GM12878 (cell line): ENCODE measurements around the gene ABT1. TPM values are rescaled to one million over a fixed set of nuclear protein-coding genes. Genes with fewer than 3 reads are reported as not detected.

ENCODE experiments used
- CREB1 ChIP-seq: IDR thresholded peaks from 2 replicates; pipeline ENCODE4 v1.6.1; 2012; ENCODE audit warnings: low read depth, mild to moderate bottlenecking, inconsistent platforms
- EZH2 ChIP-seq: IDR thresholded peaks from 2 replicates; pipeline ENCODE4 v1.6.1; 2012; ENCODE audit warnings: low read depth, mild to moderate bottlenecking, control low read depth, inconsistent platforms, low read length, borderline replicate concordance; ENCODE audit not compliant: control insufficient read depth
- GABPA ChIP-seq: IDR thresholded peaks from 2 replicates; pipeline ENCODE4 v1.6.1; 2014; ENCODE audit warnings: antibody characterized with exemption, low read depth, mild to moderate bottlenecking, inconsistent platforms
- NBN ChIP-seq: fragments of 450-650 bp; IDR thresholded peaks from 2 replicates; pipeline ENCODE4 v1.6.1; 2016
- PAX8 ChIP-seq: fragments of 450-650 bp; IDR thresholded peaks from 2 replicates; pipeline ENCODE4 v1.6.1; 2017; ENCODE audit warnings: mild to moderate bottlenecking, moderate library complexity
- POLR2AphosphoS5 ChIP-seq: IDR thresholded peaks from 2 replicates; pipeline ENCODE4 v1.6.1; 2011; ENCODE audit warnings: mild to moderate bottlenecking, low read length, inconsistent platforms
- SIX5 ChIP-seq: IDR thresholded peaks from 2 replicates; pipeline ENCODE4 v1.6.1; 2011; ENCODE audit warnings: mild to moderate bottlenecking, low read depth, low read length, moderate library complexity; ENCODE audit not compliant: severe bottlenecking
- SMAD5 ChIP-seq: IDR thresholded peaks from 2 replicates; pipeline ENCODE4 v1.6.1; 2016; ENCODE audit warnings: antibody characterized with exemption, low read depth
- SMC3 ChIP-seq: IDR thresholded peaks from 2 replicates; pipeline ENCODE4 v1.6.1; 2011; ENCODE audit warnings: low read length, improper control_type of control experiment, borderline replicate concordance
- SREBF1 ChIP-seq: IDR thresholded peaks from 2 replicates; pipeline ENCODE4 v1.6.1; 2012; ENCODE audit warnings: mild to moderate bottlenecking, low read length
- SRF ChIP-seq, 2 experiments: IDR thresholded peaks; 2 replicates each; pipeline ENCODE4 v1.6.1; 2011; ENCODE audit warnings: low read depth in 2 of 2, low read length in 2 of 2, mild to moderate bottlenecking in 1 of 2, moderate library complexity in 1 of 2
- TBL1XR1 ChIP-seq: IDR thresholded peaks from 2 replicates; pipeline ENCODE4 v1.6.1; 2012; ENCODE audit warnings: low read depth, low read length, improper control_type of control experiment
- TCF12 ChIP-seq: IDR thresholded peaks from 2 replicates; pipeline ENCODE4 v1.6.1; 2011; ENCODE audit warnings: low read depth, mild to moderate bottlenecking, low read length
- TCF3 ChIP-seq: IDR thresholded peaks from 2 replicates; pipeline ENCODE4 v1.6.1; 2012; ENCODE audit warnings: low read depth, mild to moderate bottlenecking, low read length, borderline replicate concordance; ENCODE audit not compliant: insufficient read depth
- WRNIP1 ChIP-seq: IDR thresholded peaks from 2 replicates; pipeline ENCODE4 v1.6.1; 2011; ENCODE audit warnings: low read depth, low read length, improper control_type of control experiment, borderline replicate concordance
- YBX1 ChIP-seq: fragments of 450-650 bp; IDR thresholded peaks from 2 replicates; pipeline ENCODE4 v1.6.1; 2016; ENCODE audit warnings: antibody characterized with exemption
- polyA plus RNA-seq, 11 experiments: library from polyadenylated mRNA; depleted of rRNA in 4 of 11; unstranded in 6 of 11; stranded (reverse) in 5 of 11; fragments of >200 nt; fragmentation: Nextera tagmentation in 4 of 11; fragmentation: Illumina TruSeq in 1 of 11; extraction: Ambion mirVana in 4 of 11; extraction: Trizol in 1 of 11; gene quantifications; 1 replicate in 1 of 11; 2 replicates in 10 of 11; pipeline versions ENCODE4 v1.2.1 to v1.2.3, GENCODE V29; 2011 to 2016; ENCODE audit warnings: inconsistent platforms in 2 of 11, missing spikeins in 2 of 11, low read depth in 1 of 11
- total RNA-seq, 4 experiments: library from RNA; depleted of rRNA in 3 of 4; stranded (reverse); fragments of >200 nt in 3 of 4; fragmentation: Illumina TruSeq in 1 of 4; extraction: Trizol in 1 of 4; gene quantifications; 2 replicates each; pipeline versions ENCODE4 v1.2.1 to v1.2.3, GENCODE V29; 2013 to 2021
- TF ChIP-seq, protein P1 (sequence below): fragments of 450-650 bp; conservative IDR thresholded peaks from 2 replicates; pipeline ENCODE4 v1.6.1; 2017; ENCODE audit warnings: mild to moderate bottlenecking, moderate library complexity
- TF ChIP-seq, protein P2 (sequence below): fragments of 450-650 bp; IDR thresholded peaks from 2 replicates; pipeline ENCODE4 v1.6.1; 2017; ENCODE audit warnings: borderline replicate concordance
- TF ChIP-seq, protein P3 (sequence below): fragments of 450-650 bp; IDR thresholded peaks from 2 replicates; pipeline ENCODE4 v1.6.1; 2016; ENCODE audit warnings: mild to moderate bottlenecking
- TF ChIP-seq, protein P4 (sequence below): IDR thresholded peaks from 2 replicates; pipeline ENCODE4 v1.6.1; 2011; ENCODE audit warnings: borderline replicate concordance, low read depth, mild to moderate bottlenecking, moderate library complexity, low read length; ENCODE audit not compliant: insufficient read depth, poor library complexity, severe bottlenecking
- TF ChIP-seq, protein P5 (sequence below): IDR thresholded peaks from 2 replicates; pipeline ENCODE4 v1.6.1; 2012; ENCODE audit warnings: low read length, inconsistent platforms

Gene ABT1
- total and polyA plus RNA-seq, 10 of the 15 experiments (the other 5 are each of a cell fraction or from before 2014, with no cell fraction given), result 8.4 to 43.5 (median 28.2) TPM

- TF ChIP-seq TCF3 (no peak), SMAD5 (peak; percentile 90), SRF (IDR thresholded peaks at IDR 0.05; ENCODE audit: low read depth in 2 of 2, low read length in 2 of 2) (peak in 1 of 2 experiments; percentile 75; a peak in 2 of 4 replicates), POLR2AphosphoS5 (peak; percentile 89), GABPA (peak; percentile 62; the same call in 1 of the 2 replicates), PAX8 (no peak), SIX5 (peak; percentile 57), WRNIP1 (0 out of 2 replicates have a peak, but pooled peaks have one; percentile 31), YBX1 (no peak), NBN (peak; percentile 98), TBL1XR1 (peak; percentile 16; the same call in 1 of the 2 replicates), SMC3 (no peak), CREB1 (peak; percentile 100), EZH2 (no peak), TCF12 (no peak; the same call in 1 of the 2 replicates), SREBF1 (no peak)
- TF ChIP-seq, protein P1, sequence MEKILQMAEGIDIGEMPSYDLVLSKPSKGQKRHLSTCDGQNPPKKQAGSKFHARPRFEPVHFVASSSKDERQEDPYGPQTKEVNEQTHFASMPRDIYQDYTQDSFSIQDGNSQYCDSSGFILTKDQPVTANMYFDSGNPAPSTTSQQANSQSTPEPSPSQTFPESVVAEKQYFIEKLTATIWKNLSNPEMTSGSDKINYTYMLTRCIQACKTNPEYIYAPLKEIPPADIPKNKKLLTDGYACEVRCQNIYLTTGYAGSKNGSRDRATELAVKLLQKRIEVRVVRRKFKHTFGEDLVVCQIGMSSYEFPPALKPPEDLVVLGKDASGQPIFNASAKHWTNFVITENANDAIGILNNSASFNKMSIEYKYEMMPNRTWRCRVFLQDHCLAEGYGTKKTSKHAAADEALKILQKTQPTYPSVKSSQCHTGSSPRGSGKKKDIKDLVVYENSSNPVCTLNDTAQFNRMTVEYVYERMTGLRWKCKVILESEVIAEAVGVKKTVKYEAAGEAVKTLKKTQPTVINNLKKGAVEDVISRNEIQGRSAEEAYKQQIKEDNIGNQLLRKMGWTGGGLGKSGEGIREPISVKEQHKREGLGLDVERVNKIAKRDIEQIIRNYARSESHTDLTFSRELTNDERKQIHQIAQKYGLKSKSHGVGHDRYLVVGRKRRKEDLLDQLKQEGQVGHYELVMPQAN, result peak; percentile 55; the same call in 1 of the 2 replicates
- TF ChIP-seq, protein P2, sequence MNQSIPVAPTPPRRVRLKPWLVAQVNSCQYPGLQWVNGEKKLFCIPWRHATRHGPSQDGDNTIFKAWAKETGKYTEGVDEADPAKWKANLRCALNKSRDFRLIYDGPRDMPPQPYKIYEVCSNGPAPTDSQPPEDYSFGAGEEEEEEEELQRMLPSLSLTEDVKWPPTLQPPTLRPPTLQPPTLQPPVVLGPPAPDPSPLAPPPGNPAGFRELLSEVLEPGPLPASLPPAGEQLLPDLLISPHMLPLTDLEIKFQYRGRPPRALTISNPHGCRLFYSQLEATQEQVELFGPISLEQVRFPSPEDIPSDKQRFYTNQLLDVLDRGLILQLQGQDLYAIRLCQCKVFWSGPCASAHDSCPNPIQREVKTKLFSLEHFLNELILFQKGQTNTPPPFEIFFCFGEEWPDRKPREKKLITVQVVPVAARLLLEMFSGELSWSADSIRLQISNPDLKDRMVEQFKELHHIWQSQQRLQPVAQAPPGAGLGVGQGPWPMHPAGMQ, result no peak
- TF ChIP-seq, protein P3, sequence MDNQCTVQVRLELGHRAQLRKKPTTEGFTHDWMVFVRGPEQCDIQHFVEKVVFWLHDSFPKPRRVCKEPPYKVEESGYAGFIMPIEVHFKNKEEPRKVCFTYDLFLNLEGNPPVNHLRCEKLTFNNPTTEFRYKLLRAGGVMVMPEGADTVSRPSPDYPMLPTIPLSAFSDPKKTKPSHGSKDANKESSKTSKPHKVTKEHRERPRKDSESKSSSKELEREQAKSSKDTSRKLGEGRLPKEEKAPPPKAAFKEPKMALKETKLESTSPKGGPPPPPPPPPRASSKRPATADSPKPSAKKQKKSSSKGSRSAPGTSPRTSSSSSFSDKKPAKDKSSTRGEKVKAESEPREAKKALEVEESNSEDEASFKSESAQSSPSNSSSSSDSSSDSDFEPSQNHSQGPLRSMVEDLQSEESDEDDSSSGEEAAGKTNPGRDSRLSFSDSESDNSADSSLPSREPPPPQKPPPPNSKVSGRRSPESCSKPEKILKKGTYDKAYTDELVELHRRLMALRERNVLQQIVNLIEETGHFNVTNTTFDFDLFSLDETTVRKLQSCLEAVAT, result peak; percentile 85
- TF ChIP-seq, protein P4, sequence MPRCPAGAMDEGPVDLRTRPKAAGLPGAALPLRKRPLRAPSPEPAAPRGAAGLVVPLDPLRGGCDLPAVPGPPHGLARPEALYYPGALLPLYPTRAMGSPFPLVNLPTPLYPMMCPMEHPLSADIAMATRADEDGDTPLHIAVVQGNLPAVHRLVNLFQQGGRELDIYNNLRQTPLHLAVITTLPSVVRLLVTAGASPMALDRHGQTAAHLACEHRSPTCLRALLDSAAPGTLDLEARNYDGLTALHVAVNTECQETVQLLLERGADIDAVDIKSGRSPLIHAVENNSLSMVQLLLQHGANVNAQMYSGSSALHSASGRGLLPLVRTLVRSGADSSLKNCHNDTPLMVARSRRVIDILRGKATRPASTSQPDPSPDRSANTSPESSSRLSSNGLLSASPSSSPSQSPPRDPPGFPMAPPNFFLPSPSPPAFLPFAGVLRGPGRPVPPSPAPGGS, result peak; percentile 29
- TF ChIP-seq, protein P5, sequence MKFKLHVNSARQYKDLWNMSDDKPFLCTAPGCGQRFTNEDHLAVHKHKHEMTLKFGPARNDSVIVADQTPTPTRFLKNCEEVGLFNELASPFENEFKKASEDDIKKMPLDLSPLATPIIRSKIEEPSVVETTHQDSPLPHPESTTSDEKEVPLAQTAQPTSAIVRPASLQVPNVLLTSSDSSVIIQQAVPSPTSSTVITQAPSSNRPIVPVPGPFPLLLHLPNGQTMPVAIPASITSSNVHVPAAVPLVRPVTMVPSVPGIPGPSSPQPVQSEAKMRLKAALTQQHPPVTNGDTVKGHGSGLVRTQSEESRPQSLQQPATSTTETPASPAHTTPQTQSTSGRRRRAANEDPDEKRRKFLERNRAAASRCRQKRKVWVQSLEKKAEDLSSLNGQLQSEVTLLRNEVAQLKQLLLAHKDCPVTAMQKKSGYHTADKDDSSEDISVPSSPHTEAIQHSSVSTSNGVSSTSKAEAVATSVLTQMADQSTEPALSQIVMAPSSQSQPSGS, result no peak
Observed at GRCh38 chr6:26596579-26597388, at the start of gene ABT1 (continued).
